Islet of Langerhans (tissue), 1 donor: ENCODE results near the gene BCL11A.

ENCODE experiments used
- FAIRE-seq: peaks from one replicate; lab custom pipeline; 2011; peaks lifted over from hg19 to GRCh38; lab: Jason Lieb, UNC

Gene BCL11A

GRCh38 chr2:60460577-60461420 is 92.7 kb downstream of the BCL11A start:
- no peak for FAIRE-seq

GRCh38 chr2:60459851-60460250 is 93.6 kb downstream of the BCL11A start:
- no peak for FAIRE-seq

DNA sequence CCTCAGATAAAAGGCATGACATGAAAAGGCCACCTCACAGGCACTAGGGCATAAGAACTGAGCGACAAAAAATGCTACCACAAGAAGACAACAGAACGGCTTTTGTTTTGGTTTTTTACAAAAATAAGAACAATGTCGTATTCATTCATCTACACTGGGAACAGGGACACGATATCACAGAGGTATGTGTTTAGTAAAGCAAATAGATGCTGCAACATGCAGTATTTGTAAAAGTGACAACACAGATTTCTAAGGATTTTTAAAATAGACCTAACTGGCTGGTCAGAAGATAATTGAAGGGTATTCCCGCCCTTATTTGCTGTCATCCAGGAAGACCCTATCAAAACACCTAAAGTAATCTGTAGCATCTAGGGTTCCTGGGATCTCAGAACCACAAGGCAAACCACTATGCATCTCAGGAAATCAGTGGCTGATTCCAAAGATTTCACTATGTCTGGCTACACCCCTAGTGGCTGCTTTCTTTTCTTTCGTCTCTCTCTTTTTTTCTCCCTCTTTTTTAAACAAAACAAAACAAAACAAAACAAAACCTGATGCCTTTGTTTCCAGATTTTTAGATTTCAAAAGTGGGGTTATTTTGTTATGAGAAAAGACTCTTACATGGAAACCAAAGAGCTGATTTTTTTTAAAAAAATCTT is 97.2 kb downstream of the BCL11A start:
- no peak for FAIRE-seq

GRCh38 chr2:60453872-60454271 is 99.6 kb downstream of the BCL11A start:
- FAIRE-seq: no peak

DNA sequence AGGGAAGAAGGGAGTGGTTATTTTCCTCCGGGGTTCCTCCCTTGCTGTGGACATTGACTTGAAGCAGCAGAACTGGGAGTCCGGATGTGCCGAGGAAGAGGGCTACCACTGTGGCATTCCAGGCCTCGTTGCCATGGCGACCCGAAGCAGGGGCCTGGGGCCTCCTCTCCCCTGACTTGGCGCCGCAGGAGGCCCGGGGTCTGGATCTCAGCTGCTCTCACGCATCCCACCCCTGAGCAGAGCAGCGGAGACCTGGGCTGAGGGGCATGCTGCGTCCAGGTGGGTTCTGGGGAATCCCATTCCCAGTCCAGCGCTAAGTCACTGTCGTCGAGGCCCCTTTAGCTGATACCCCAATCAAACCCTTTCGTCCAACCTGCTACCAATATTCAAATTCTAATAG is 100.2 kb downstream of the BCL11A start:
- no peak for FAIRE-seq

- no peak for FAIRE-seq
These were observed 103.0 kb downstream of the BCL11A start for GRCh38 chr2:60450488-60450887.

DNA sequence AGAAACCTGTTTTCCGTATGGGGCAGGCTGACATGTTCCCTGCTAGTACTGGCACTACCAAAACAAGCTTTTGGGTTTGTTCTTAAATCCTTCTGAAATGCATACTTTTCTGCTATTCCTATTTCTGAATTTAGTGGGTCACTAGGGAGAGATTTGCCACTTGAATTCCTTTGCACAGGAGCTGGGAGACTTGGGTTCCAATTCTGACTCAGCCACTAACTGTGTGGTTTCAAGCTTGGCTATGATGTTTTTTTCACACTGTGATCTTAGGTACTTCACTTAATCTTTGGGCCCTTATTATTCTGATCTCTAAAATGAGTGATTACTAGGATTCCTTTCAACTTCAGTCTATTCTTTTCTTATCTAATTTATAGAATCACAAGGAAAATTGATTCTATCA is 105.5 kb downstream of the BCL11A start:
- FAIRE-seq: no peak

- FAIRE-seq: no peak
These were observed 106.8 kb downstream of the BCL11A start for GRCh38 chr2:60446413-60447267.

GRCh38 chr2:60445684-60446179 is 107.7 kb downstream of the BCL11A start:
- FAIRE-seq: no peak

GRCh38 chr2:60442608-60443007 is 110.8 kb downstream of the BCL11A start:
- no peak for FAIRE-seq

DNA sequence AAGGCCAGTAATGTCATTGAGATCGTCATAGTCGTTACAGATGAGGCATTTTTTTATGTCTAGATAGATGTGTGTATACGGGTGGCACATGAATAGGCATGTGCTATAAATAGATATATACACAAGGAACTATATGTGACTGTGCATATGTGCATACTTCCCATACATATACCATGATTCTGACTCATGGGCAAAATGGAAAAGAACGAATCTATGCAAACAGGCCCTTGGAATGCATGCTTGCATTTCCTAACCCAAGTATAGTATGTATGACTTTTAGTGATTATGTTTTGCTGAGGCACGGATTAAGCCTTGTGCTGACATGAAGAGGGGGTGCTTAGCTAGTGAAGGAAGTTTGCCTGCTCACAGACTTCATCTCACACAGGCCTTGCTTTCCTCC is 111.7 kb downstream of the BCL11A start:
- no peak for FAIRE-seq

DNA sequence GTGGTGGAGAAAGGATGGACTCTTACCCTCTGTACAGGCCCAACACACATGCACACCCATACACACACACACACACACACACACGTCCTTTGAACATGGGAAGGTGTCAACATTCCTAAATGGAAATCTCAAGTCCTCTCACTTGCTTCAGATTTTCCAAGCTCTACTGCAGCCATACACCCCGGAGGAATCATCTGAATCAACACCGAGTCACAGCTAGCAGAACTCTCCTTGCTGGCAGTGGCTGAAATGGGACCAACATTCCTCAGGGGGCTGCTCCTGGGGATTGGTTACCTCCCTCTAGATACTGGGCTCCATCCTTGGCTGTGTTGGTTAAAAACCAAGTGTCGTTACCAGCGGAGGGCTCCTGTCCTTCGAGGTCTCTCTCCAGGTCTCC is 112.7 kb downstream of the BCL11A start:
- no peak for FAIRE-seq

DNA sequence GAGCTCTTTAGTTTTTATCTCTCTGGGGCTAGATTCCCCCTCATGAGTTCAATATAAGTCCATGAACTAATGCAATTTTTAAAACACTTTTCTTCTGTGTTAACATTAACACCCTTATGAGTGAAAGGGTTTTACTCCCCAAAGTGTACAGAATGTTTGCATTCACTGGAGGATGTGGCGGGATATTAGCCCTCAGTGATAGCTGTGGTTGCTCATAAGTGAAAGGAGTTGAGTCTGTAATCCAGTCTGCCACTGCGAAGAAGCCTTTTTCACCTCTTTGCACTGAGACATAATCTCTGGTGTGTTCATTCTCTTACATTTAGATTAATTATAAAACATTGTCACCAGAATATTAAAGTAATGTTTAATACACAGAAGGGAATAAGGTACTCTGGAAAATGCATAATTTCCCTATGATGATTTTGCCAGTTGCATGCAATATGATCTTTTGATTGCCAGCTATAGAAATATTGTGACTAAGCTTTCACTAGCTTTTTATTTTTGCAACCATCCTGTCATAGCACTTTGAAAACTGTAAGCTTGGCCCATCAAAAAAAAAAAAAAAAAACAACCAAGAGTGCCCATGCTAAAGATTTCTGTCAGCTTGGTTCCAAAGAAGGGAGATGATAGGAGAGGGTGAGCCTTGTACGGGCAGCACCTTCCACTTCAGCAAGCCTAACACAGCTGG is 113.2 kb downstream of the BCL11A start:
- FAIRE-seq: no peak

DNA sequence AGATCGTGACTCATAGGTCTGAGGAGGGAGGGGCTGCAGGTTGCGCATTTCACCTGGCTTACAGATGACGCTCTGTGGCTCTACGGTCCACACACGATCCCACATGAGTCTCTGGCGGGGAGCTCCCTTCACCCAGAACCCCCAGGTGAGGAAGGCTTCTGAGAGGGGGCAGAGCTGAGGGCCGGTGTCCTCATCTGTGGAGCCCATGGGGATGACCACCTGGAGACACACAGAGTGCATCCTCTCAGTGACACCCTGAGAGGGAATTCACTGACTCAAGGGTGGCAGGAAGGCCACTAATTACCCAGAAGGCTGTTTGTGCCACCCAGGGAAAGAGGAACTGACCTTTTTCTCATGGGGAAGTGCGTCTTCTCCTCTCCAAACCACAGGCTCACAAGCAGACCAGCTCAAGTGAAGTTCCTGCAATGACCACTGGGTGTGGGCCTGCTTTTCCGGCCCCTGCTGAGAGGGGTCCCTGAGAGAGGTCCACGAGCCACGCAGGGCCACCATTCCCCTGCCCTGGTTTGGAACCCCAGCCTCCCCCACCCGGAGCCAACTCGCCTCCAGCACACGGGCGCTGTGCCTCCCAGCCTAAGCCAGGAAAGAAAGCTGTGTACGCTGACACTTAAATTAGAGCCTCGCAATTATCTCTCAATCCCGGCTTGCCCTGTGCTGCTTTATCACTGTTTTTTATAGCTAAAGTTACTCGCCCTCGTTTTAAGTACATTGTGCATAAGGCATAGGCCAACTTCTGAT is 114.1 kb downstream of the BCL11A start:
- FAIRE-seq: no peak

GRCh38 chr2:60438653-60439052 is 114.8 kb downstream of the BCL11A start:
- no peak for FAIRE-seq

DNA sequence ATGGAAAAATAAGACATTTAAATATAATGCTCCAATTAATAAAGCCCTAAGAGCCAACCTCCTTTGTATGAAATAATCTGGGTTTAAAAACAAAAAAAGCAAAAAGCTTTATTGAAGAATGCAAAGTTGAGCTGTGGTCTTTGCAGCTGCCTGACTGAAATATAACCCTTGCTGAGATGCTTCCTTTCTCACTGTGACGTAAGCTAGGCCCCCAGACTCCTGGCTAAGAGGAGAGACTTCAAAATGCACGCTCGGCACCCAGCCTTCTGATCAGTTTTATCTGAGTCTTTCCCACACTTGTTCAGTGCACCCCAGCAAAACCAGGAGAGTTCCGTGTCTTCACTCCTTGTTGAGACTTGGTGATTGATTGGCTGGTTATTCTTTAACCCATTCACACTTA is 115.3 kb downstream of the BCL11A start:
- FAIRE-seq: no peak

- FAIRE-seq: no peak
These were observed 116.3 kb downstream of the BCL11A start for GRCh38 chr2:60437080-60437696.

DNA sequence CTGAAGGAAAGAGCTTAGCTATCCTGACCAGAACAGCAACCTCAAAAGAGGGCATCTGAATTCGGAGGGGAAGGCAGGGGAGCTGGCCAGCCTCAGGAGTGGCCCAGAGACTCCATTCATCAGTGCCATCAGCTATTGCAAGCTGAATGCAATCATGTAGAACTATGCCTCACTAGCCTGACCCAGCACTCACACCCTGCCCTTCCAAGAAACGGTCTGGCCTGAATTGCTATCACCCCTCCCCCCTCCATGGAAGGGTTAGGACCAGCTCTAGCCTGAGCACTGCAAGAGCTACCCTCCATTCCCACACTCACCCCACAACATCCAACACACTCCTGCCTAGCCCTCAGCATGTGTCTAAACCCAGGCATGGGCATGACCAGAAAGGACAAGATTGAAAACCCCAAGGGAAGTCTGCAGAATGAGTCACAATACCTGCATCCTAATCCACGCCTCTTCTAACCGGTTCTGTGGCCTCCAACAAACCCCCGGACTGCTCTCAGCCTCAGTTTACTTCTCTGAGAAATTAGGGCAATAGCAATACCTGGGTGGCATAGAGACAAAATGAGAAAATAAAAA is 120.3 kb downstream of the BCL11A start:
- no peak for FAIRE-seq

DNA sequence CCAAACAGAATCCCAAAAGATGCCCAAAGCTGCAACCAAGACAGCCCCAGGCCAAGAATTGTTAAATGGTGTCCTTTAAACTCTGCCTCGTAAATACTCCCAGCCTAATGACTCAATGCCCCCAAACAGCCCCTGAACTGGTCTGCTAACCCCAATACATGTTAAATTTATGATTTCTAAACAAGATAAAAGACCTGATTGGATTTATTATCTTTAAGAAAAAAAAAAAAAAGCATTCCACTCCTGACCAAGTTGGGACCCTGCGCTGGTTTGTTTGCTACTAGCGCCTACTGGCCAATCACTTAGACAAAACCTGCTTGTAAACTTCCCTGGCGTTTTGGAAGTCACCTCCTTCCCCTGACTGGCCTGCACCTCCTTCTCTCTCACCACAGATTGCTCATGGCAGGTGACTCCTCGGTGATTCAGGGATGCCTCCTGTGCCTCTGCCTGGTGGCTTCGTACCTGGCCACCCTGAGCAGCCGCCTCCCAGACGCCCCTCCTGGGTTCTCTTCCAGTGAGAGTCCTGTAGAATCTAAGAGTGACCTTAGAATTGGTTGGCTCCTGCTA is 121.3 kb downstream of the BCL11A start:
- no peak for FAIRE-seq

GRCh38 chr2:60429681-60430080 is 123.8 kb downstream of the BCL11A start:
- no peak for FAIRE-seq
